ENCODE measurements around the gene WDCP.
A peak's percentile ranks its signal among the peaks of the same experiment; 100 is the strongest.
"Not testable (repeated sequence)": the region's sequence is repeated elsewhere in the genome, so short reads cannot be mapped to it uniquely, and the experiment has no call there.

WDCP gene

GRCh38 chr2:24058564-24059271 lies 11.5 kb upstream of the WDCP start:
- no peak for DNase-seq

- DNase-seq, result no peak
Measured at GRCh38 chr2:24055750-24056149, 8.6 kb upstream of the WDCP start.

GRCh38 chr2:24054366-24055010 lies 7.3 kb upstream of the WDCP start:
- no peak for DNase-seq

- DNase-seq, result no peak
Measured at GRCh38 chr2:24052951-24053350, 5.8 kb upstream of the WDCP start.

GRCh38 chr2:24051833-24052232 lies 4.6 kb upstream of the WDCP start:
- no peak for DNase-seq

- peak in 1 of 2 donors; percentile 25 for DNase-seq
Measured at GRCh38 chr2:24050041-24050979, 3.1 kb upstream of the WDCP start.

- DNase-seq, result peak in 1 of 2 donors; percentile 20
Measured at GRCh38 chr2:24049485-24050021, 2.4 kb upstream of the WDCP start, which contains the start of gene FKBP1B. Gene FKBP1B (plus strand): TSS chr2:24049741. CDS start chr2:24049850, 109 bp downstream.

- no peak for DNase-seq
Measured at GRCh38 chr2:24048769-24049484, 1.7 kb upstream of the WDCP start.

- no peak for DNase-seq
Measured at GRCh38 chr2:24047703-24048033, 477 bp upstream of the WDCP start.

- DNase-seq, result no peak
Measured at GRCh38 chr2:24046599-24046929, 627 bp downstream of the WDCP start.

GRCh38 chr2:24045511-24046508 lies 1.4 kb downstream of the WDCP start:
- DNase-seq, result no peak

- DNase-seq, result not testable (repeated sequence)
Measured at GRCh38 chr2:24043133-24043532, 4.1 kb downstream of the WDCP start.

GRCh38 chr2:24040511-24040910 lies 6.7 kb downstream of the WDCP start:
- DNase-seq, result no peak

- DNase-seq, result no peak
Measured at GRCh38 chr2:24038786-24039499, 8.2 kb downstream of the WDCP start.

- DNase-seq, result no peak
Measured at GRCh38 chr2:24026233-24026632, 21.0 kb downstream of the WDCP start.

GRCh38 chr2:24024996-24025663 lies 22.1 kb downstream of the WDCP start:
- no peak for DNase-seq

GRCh38 chr2:24024018-24024417 lies 23.2 kb downstream of the WDCP start:
- no peak for DNase-seq

GRCh38 chr2:24022975-24023575 lies 24.1 kb downstream of the WDCP start:
- no peak for DNase-seq

- DNase-seq, result no peak
Measured at GRCh38 chr2:24022324-24022974, 24.7 kb downstream of the WDCP start.

Measured in hippocampal formation (tissue), 2 donors.